SU-DHL-6 (cell line): ENCODE results near the gene ZDHHC17.

ENCODE experiments used
- CTCF ChIP-seq: fragments of 200-600 bp; sonication (generic); IDR thresholded peaks from one replicate; pipeline ENCODE4 v1.5.1; 2017; ENCODE audit warnings: antibody characterized with exemption, mild to moderate bottlenecking, low read length, moderate library complexity; ENCODE audit not compliant: insufficient read depth, poor library complexity, severe bottlenecking
- EZH2phosphoT487 ChIP-seq: fragments of 200-600 bp; sonication (generic), shearing (Covaris generic); conservative IDR thresholded peaks from 2 replicates; pipeline ENCODE4 v1.6.1; 2018; ENCODE audit warnings: mild to moderate bottlenecking, antibody characterized with exemption, low read length, moderate library complexity, mixed read lengths

- no peak for TF ChIP-seq CTCF
- no peak for TF ChIP-seq EZH2phosphoT487
Measured at GRCh38 chr12:76883811-76884210, 119.9 kb downstream of the ZDHHC17 start.
